ENCODE data around the gene MAD2L1BP. TPM values are rescaled to one million over a fixed set of nuclear protein-coding genes. Genes with fewer than 3 reads are reported as not detected.

The MAD2L1BP gene
- total and polyA plus RNA-seq, 2 of the 13 experiments (the other 11 are each of a cell fraction or from before 2014, with no cell fraction given): 54.2 to 55.5 TPM

- TF ChIP-seq ZBTB40 (IDR thresholded peaks at IDR 0.05): no peak
- no peak for TF ChIP-seq ZBTB40 (CRISPR knock-in tag; IDR thresholded peaks at IDR 0.05)
- TF ChIP-seq ZHX2 (IDR thresholded peaks at IDR 0.05; ENCODE audit: low read depth): no peak
- TF ChIP-seq ZHX2 (CRISPR knock-in tag; IDR thresholded peaks at IDR 0.05; ENCODE audit: borderline replicate concordance): no peak
- peak; percentile 62 for TF ChIP-seq ZNF883 (CRISPR knock-in tag; IDR thresholded peaks at IDR 0.05; ENCODE audit: not compliant biosample characterization)
- peak; percentile 55; the same call in 1 of the 2 replicates for TF ChIP-seq KDM2A (CRISPR knock-in tag; IDR thresholded peaks at IDR 0.05; ENCODE audit: borderline replicate concordance, low read depth)
- TF ChIP-seq MED1 (CRISPR knock-in tag; IDR thresholded peaks at IDR 0.05): peak; percentile 89
- TF ChIP-seq ZNF326 (CRISPR knock-in tag; IDR thresholded peaks at IDR 0.05; ENCODE audit: borderline replicate concordance): no peak
- TF ChIP-seq ZNF850 (CRISPR knock-in tag; conservative IDR thresholded peaks at IDR 0.05): no peak
- no peak for TF ChIP-seq ZNF800 (CRISPR knock-in tag; IDR thresholded peaks at IDR 0.05)
- peak; percentile 62; the same call in 1 of the 2 replicates for TF ChIP-seq ZNF121 (CRISPR knock-in tag; IDR thresholded peaks at IDR 0.05)
- no peak for TF ChIP-seq RFXANK (CRISPR knock-in tag; IDR thresholded peaks at IDR 0.05)
Observed at GRCh38 chr6:43671801-43672690, 36.4 kb downstream of the MAD2L1BP start (continued).
